ENCODE measurements around the gene PARVG.

The PARVG gene

GRCh38 chr22:44249376-44250147, 68.8 kb downstream of the PARVG start:
- Histone ChIP-seq H3K9me3 (replicated peaks in 1 of 11) (peaks cover 26 to 41% (median 29%) of the 10 kb centered on the region in 11 experiments), H3K4me3 (no peak overlapping the region), H4K20me1 (no peaks in the 10 kb centered on the region), H3K27ac (no peak overlapping the region), H3K4me1 (peaks cover 0 to 12% (median 9%) of the 10 kb centered on the region in 10 experiments; a peak in 13 of 20 replicates), H3K27me3 (no peaks in the 10 kb centered on the region), H3K9ac (no peak overlapping the region), H3K36me3 (no peaks in the 10 kb centered on the region), H3K4me2 (no peak overlapping the region)
- no peak for TF ChIP-seq Cebpa-rat (IDR thresholded peaks at IDR 0.05)

GRCh38 chr22:44254811-44255210, 74.1 kb downstream of the PARVG start:
- Histone ChIP-seq H3K9me3 (replicated peaks in 1 of 11) (peaks cover 11 to 20% (median 13%) of the 10 kb centered on the region in 11 experiments), H3K36me3 (no peaks in the 10 kb centered on the region), H3K4me3 (no peak overlapping the region), H3K27me3 (no peaks in the 10 kb centered on the region), H3K4me1 (peaks cover 0 to 11% (median 9%) of the 10 kb centered on the region in 10 experiments; a peak in 14 of 20 replicates), H3K9ac (no peak overlapping the region), H3K4me2 (no peak overlapping the region), H4K20me1 (no peaks in the 10 kb centered on the region; a peak in 2 of 22 replicates), H3K27ac (no peak overlapping the region)
- no peak for TF ChIP-seq Cebpa-rat (IDR thresholded peaks at IDR 0.05)

GRCh38 chr22:44256085-44256484, 75.4 kb downstream of the PARVG start:
- no peaks in the 10 kb centered on the region; a peak in 2 of 22 replicates for H4K20me1 ChIP-seq
- no peaks in the 10 kb centered on the region for H3K36me3 ChIP-seq
- H3K4me3 ChIP-seq = no peak overlapping the region
- H3K27ac ChIP-seq = no peak overlapping the region
- H3K4me2 ChIP-seq = no peak overlapping the region
- no peaks in the 10 kb centered on the region for H3K27me3 ChIP-seq
- peaks cover 0 to 21% (median 15%) of the 10 kb centered on the region in 10 experiments; a peak in 15 of 20 replicates for H3K4me1 ChIP-seq
- H3K9ac ChIP-seq = no peak overlapping the region
- H3K9me3 ChIP-seq (replicated peaks in 1 of 11) = peaks cover 0 to 7% (median under 1%) of the 10 kb centered on the region in 11 experiments; a peak in 10 of 22 replicates
- TF ChIP-seq Cebpa-rat (IDR thresholded peaks at IDR 0.05) = no peak

- Histone ChIP-seq H3K36me3 (no peaks in the 10 kb centered on the region), H3K4me3 (no peak overlapping the region), H3K9me3 (replicated peaks in 1 of 11) (no peaks in the 10 kb centered on the region), H3K27ac (no peak overlapping the region), H4K20me1 (no peaks in the 10 kb centered on the region; a peak in 2 of 22 replicates), H3K4me2 (no peak overlapping the region), H3K4me1 (peaks cover 0 to 21% (median 15%) of the 10 kb centered on the region in 10 experiments; a peak in 15 of 20 replicates), H3K9ac (no peak overlapping the region), H3K27me3 (no peaks in the 10 kb centered on the region)
- no peak for TF ChIP-seq Cebpa-rat (IDR thresholded peaks at IDR 0.05)
Observed at GRCh38 chr22:44256556-44257485, 76.1 kb downstream of the PARVG start.

Measured in BLaER1 treated with 17β-estradiol and CSF1 and Interleukin-3, amounts not matched to agents 10 nM and 100 nM (cell line).